NCI-H2029 treated with DMSO at 0.1 percent for 48 hours (cell line): Measurements from ENCODE around the gene DNAJA1.
"Not testable (repeated sequence)": the region's sequence is repeated elsewhere in the genome, so short reads cannot be mapped to it uniquely, and the experiment has no call there.

Source experiments
- DNase-seq: peaks from one replicate; lab custom pipeline; 2025; lab: John Stamatoyannopoulos, UW

The DNAJA1 gene

DNA sequence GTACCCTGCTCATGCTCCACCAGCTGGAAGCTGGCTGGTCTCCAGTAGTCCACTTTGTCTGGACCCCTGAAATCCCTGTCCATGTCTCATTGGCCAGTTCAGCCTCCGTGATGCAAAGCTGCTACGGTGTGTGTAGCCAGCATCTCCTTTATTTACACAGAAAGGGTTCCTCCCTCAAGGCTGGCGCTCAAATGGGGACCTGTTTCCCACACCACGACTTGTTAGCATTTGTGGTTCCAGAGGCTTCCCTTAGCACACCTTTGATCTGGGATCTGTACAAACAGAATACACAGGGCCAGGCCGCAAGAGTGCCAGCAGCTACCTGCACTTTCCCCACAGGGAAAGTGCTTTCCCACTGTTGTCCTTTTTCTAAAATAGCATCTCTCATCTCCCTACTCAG, 57.1 kb downstream of the DNAJA1 start:
- DNase-seq = no peak

DNA sequence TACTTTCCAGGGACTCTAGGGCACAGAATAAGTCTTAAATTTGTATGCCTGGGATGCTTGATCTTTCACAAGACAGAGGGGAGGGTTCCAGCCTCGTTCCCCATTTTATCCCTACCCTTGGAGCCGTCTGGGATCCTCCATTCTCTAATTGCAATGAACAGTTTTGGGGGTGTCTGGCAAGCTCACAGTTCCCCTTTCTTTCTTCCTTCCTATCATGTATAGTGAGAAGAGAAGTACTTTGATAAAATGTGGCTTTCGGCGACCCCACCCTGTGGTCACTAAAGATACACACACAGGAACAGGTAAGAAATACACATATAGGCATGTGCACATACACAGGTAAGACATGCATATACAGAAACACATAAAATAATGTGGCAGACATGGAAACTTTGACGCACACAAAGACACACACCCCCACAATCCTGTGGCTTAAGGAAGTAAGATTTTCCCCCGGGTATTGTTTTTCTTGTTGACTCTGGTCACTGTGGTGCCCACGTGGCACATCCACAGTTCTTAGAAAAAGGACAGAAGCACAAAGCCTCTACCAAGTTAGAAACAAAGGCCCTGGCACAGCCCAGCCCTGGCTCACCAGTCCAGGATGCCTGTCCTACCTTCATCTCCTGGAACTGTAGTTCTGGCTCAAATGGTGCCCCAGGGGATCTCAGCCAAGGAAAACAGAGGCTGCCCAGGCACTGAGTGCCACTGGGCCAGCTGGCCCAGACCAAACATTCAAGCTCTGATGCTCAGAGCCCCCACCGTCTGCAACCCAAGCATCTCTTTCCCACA, 57.7 kb downstream of the DNAJA1 start:
- DNase-seq = no peak

DNA sequence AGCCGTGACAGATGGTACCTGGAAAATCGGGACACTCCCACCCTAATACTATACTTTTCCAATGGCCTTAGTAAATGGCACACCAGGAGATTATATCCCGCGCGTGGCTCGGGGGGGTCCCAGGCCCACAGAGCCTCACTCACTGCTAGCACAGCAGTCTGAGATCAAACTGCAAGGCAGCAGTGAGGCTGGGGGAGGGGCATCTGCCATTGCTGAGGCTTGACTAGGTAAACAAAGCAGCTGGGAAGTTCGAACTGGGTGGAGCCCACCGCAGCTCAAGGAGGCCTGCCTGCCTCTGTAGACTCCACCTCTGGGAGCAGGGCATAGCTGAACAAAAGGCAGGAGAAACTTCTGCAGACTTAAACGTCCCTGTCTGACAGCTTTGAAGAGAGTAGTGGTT, 60.6 kb downstream of the DNAJA1 start:
- DNase-seq = not testable (repeated sequence)
